DND-41 (cell line): ENCODE data around the gene TSPOAP1.

Experiments
- EZH2 ChIP-seq: IDR thresholded peaks from 3 replicates; pipeline ENCODE4 v1.6.1; 2012; ENCODE audit warnings: borderline replicate concordance, low read depth, mild to moderate bottlenecking, moderate library complexity, low read length, inconsistent platforms; ENCODE audit not compliant: severe bottlenecking
- TF ChIP-seq, protein P1 (sequence below): IDR thresholded peaks from 2 replicates; pipeline ENCODE4 v1.5.1; 2012; ENCODE audit warnings: borderline replicate concordance, low read length, moderate library complexity, mild to moderate bottlenecking; ENCODE audit not compliant: poor library complexity, severe bottlenecking; ENCODE audit errors: extremely low read depth

DNA sequence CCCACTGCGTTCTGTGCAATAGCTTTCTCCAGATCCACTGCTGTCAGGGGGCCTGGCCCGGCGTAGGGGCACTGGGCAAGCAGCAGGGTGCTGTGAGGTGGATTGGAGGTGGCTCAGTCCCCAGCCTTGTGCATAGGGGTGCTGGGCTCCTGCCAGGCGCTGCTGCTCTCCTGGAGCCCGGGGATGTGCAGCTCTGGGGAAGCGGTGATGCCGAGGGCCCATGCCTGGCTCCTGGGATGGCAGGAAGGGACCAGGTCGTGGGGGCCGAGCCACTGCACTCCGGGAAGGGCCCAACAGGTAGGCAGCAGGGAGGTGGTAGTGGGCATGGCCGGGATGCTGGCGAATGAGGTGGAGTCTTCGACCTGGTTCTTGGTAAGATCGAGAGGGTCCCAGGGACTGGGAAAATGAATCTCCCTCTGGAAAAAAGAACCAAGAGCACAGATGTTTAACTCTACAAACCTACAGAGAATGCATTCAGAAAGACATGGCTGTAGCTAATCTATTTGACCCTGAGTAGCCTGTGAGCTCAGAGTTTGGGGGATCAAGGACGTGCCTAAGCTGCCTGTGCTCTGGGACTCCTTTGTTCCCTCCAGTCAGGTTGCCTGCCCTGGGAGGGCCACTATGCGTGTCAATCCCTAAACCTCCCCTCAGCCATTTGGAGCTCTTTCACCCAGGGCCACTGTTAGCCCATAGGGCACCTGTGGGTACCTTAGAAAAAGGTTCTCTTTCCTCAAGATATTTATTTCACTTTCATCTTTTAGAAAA is 30.0 kb upstream of the TSPOAP1 start:
- TF ChIP-seq, protein P1, sequence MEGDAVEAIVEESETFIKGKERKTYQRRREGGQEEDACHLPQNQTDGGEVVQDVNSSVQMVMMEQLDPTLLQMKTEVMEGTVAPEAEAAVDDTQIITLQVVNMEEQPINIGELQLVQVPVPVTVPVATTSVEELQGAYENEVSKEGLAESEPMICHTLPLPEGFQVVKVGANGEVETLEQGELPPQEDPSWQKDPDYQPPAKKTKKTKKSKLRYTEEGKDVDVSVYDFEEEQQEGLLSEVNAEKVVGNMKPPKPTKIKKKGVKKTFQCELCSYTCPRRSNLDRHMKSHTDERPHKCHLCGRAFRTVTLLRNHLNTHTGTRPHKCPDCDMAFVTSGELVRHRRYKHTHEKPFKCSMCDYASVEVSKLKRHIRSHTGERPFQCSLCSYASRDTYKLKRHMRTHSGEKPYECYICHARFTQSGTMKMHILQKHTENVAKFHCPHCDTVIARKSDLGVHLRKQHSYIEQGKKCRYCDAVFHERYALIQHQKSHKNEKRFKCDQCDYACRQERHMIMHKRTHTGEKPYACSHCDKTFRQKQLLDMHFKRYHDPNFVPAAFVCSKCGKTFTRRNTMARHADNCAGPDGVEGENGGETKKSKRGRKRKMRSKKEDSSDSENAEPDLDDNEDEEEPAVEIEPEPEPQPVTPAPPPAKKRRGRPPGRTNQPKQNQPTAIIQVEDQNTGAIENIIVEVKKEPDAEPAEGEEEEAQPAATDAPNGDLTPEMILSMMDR: no peak
- TF ChIP-seq EZH2: no peak
